ENCODE data around the gene DOK3. TPM values are rescaled to one million over a fixed set of nuclear protein-coding genes. Genes with fewer than 3 reads are reported as not detected.

The DOK3 gene
- total and polyA plus RNA-seq, 2 donors (not counting 3 experiments of a cell fraction or from before 2014, with no cell fraction given), result 4.8 to 5.3 TPM

DNA sequence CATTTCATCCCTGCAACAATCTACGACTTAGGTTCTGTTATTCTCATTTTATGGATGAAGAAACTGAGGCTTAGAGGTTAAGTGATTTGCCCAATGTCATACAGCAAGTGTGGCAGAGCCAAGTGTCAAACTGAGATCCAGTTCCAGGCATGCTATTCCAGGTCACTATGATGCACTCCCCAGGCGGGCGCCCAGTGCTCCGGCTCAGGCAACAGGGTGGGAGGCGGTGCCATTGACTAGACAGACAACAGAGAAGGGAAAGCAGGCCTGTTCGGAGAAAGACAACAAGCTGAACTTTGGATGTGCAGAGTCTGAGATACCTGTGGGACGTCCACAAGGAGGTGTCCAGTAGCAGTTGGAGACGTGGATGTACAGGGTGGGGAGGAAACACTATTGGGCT lies 18.0 kb upstream of the DOK3 start:
- Histone ChIP-seq H4K20me1 (replicated peaks; ENCODE audit: control insufficient read depth, extremely low read depth, insufficient read depth, low read length) (no peaks in the 10 kb centered on the region), H3K36me3 (ENCODE audit: control insufficient read depth in 2 of 2, extremely low read depth in 1 of 2, insufficient read depth in 2 of 2, low read length in 2 of 2) (peaks cover 15 to 71% of the 10 kb centered on the region in 2 experiments), H3K4me1 (ENCODE audit: control insufficient read depth, extremely low read depth, insufficient read depth, low read length) (no peaks in the 10 kb centered on the region), H3K79me2 (ENCODE audit: control insufficient read depth, insufficient read depth, low read length) (no peaks in the 10 kb centered on the region), H3K9ac (replicated peaks; ENCODE audit: extremely low read depth, insufficient read depth, low read length) (no peak overlapping the region), H3K9me3 (replicated peaks; ENCODE audit: control insufficient read depth, insufficient read depth, low read length) (no peaks in the 10 kb centered on the region), H3K4me3 (replicated peaks in 1 of 3; ENCODE audit: insufficient read depth in 1 of 3, low read depth in 1 of 3, low read length in 3 of 3) (no peak overlapping the region), H3K4me2 (ENCODE audit: insufficient read depth, low read length) (no peak overlapping the region), H3K27ac (ENCODE audit: insufficient read depth, low read depth, low read length) (no peak overlapping the region), H3K27me3 (ENCODE audit: control insufficient read depth in 2 of 2, insufficient read depth in 2 of 2, low read length in 2 of 2) (no peaks in the 10 kb centered on the region), H3K9me1 (replicated peaks; ENCODE audit: control insufficient read depth, extremely low read depth, insufficient read depth, low read length) (no peaks in the 10 kb centered on the region), H2AFZ (ENCODE audit: low read depth, low read length) (no peak overlapping the region)
- no peak for TF ChIP-seq POLR2AphosphoS5 (IDR thresholded peaks at IDR 0.05; ENCODE audit: insufficient read depth, low read depth, low read length)
- TF ChIP-seq POLR2A (IDR thresholded peaks at IDR 0.05; ENCODE audit: low read depth, low read length), result no peak
- TF ChIP-seq, protein P1, sequence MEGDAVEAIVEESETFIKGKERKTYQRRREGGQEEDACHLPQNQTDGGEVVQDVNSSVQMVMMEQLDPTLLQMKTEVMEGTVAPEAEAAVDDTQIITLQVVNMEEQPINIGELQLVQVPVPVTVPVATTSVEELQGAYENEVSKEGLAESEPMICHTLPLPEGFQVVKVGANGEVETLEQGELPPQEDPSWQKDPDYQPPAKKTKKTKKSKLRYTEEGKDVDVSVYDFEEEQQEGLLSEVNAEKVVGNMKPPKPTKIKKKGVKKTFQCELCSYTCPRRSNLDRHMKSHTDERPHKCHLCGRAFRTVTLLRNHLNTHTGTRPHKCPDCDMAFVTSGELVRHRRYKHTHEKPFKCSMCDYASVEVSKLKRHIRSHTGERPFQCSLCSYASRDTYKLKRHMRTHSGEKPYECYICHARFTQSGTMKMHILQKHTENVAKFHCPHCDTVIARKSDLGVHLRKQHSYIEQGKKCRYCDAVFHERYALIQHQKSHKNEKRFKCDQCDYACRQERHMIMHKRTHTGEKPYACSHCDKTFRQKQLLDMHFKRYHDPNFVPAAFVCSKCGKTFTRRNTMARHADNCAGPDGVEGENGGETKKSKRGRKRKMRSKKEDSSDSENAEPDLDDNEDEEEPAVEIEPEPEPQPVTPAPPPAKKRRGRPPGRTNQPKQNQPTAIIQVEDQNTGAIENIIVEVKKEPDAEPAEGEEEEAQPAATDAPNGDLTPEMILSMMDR (IDR thresholded peaks at IDR 0.05; ENCODE audit: extremely low read depth in 1 of 2, insufficient read depth in 1 of 2, low read depth in 1 of 2, low read length in 2 of 2), result no peak
- no peak for TF ChIP-seq MAX (IDR thresholded peaks at IDR 0.05; ENCODE audit: insufficient read depth, insufficient read length)
- no peak for TF ChIP-seq EZH2 (IDR thresholded peaks at IDR 0.05; ENCODE audit: borderline replicate concordance, low read depth, low read length, severe bottlenecking)
- no peak for TF ChIP-seq FOS (IDR thresholded peaks at IDR 0.05; ENCODE audit: borderline replicate concordance, insufficient read depth, low read length)
- TF ChIP-seq MYC (IDR thresholded peaks at IDR 0.05; ENCODE audit: low read depth, low read length), result no peak
- no peak for TF ChIP-seq GATA2 (IDR thresholded peaks at IDR 0.05; ENCODE audit: insufficient read depth, insufficient read length, low read depth, low read length)
- no peak for TF ChIP-seq JUN (IDR thresholded peaks at IDR 0.05; ENCODE audit: borderline replicate concordance, insufficient read depth, insufficient read length, low read depth)
- intact Hi-C loops (cut with micrococcal nuclease) (no loop called here), dilution Hi-C loops (cut with MboI; ENCODE audit: extremely low pct_ligation_motif_present, low sequenced_read_pairs) (no loop called here)
- DNase-seq (ENCODE audit: low read depth, low spot score) (no peak), FAIRE-seq (no peak)
- ChIA-PET CTCF (no interaction called here), POLR2A (no interaction called here)
- BruUV-seq (replicated peaks), result no TSS peak
